ENCODE data around the gene WFDC6.
"Not testable (repeated sequence)": the region's sequence is repeated elsewhere in the genome, so short reads cannot be mapped to it uniquely, and the experiment has no call there.

WFDC6 gene

GRCh38 chr20:45539382-45539781, at the start of gene WFDC6:
WFDC6 (minus strand) TSS chr20:45539482; CDS start chr20:45539407, 75 bp downstream.
- no peak for DNase-seq

DNA sequence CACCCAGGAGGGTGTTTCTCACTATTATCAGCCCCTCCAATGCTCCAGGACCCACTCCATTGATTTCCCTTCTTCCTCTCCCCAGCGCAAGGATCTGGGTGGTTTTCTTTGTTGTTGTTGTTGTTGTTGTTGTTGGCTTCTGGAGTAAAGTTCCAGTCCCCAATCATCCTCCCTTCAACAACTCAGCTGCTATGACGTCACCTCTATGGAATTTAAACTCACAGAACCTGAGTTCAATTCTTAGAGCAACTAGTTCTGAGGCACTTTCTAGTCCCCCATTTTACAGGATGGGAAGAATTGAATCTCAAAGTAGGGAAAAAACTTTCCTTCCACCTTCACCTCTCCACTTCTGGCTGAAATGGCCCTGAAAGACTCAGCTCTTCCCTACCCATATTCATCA, 49.5 kb upstream of the WFDC6 start:
- DNase-seq: no peak

GRCh38 chr20:45585986-45586385, 46.7 kb upstream of the WFDC6 start:
- DNase-seq: not testable (repeated sequence)

DNA sequence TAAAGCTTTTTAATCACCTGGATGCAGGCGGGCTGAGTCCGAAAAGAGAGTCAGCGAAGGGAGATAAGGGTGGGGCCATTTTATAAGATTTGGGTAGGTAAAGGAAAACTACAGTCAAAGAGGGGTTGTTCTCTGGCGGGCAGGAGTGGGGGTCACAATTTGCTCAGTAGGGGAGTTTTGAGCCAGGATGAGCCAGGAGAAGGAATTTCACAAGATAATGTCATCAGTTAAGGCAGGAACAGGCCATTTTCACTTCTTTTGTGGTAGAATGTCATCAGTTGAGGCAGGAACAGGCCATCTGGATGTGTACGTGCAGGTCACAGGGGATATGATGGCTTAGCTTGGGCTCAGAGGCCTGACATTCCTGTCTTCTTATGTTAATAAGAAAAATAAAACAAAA, 45.0 kb upstream of the WFDC6 start:
- not testable (repeated sequence) for DNase-seq

GRCh38 chr20:45583502-45583901, 44.2 kb upstream of the WFDC6 start:
- DNase-seq: no peak

GRCh38 chr20:45581702-45582101, 42.4 kb upstream of the WFDC6 start:
- DNase-seq: no peak

GRCh38 chr20:45579184-45579583, 39.9 kb upstream of the WFDC6 start, which contains the start of gene WFDC8:
WFDC8 (minus strand) TSS chr20:45579284; CDS start chr20:45579247, 37 bp downstream.
- no peak for DNase-seq

GRCh38 chr20:45578231-45578630, 38.9 kb upstream of the WFDC6 start:
- no peak for DNase-seq

DNA sequence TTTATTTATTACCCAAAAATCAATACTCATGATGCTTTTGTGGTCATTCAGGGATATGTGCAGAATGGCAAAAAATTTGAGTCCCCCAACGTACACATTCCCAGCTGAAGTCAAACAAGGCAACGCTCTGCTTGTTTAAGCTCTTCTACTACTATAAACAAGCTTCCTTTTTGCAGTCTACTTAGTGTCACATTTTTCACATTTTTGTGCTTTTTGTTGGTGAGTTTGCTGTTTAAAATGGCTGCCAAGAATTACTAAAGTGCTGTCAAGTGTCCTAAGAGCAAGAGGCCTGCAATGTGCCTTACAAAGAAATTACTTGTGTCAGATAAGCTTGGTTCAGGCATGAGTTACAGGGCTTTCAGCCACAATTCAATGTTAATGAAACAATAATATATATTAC, 37.7 kb upstream of the WFDC6 start:
- DNase-seq: no peak

DNA sequence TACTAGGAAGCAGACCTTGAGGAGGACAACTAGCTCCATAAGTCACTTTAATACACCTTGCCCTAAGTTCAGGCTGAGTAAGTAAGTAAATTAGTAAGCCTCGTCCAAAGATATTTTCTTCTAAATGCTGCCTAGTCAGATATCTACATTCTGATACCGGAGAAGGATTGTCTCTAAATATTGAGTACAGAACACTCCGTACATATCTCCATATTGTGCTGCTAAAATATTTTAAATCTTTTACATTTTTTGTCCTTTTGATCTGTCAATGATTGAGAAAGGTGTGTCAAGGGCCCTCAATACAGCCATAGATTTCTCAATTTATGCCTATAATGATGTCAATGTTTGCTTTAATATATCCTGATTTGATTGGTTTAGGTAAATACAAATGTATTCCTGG, 36.6 kb upstream of the WFDC6 start:
- no peak for DNase-seq

DNA sequence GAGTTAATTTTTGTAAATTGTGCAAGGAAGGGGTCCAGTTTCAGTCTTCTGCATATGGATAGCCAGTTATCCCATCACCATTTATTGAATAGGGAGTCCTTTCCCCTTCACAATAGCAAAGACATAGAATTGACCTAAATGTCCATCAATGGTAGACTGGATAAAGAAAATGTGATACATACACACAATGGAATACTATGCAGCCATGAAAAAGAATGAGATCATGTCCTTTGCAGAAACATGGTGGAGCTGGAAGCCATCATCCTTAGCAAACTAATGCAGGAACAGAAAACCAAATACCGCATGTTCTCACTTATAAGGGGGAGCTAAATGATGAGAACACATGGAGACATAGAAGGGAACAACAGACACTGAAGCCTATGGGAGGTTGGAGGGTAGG, 30.4 kb upstream of the WFDC6 start:
- not testable (repeated sequence) for DNase-seq

GRCh38 chr20:45564760-45565276, 25.5 kb upstream of the WFDC6 start:
- no peak for DNase-seq

GRCh38 chr20:45555198-45555597, 15.9 kb upstream of the WFDC6 start:
- DNase-seq: no peak

GRCh38 chr20:45552456-45552855, 13.2 kb upstream of the WFDC6 start:
- no peak for DNase-seq

DNA sequence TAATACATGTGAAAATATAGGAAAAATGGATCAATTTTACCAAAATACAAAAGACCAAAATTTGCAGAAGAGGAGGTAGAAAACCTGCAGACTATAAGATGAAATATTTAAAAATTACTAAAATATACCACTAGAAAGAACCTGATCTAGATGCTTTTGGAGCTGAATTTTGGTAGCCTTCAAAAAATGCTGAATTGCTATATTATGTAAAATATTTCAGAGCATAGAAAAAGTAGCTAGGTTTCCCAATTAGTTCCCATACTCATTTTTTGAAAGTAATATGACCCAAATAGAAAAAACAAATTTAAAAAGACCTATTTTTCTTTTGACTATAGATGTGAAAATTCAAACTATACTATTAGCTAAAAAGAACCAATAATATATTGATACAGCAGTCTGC, 11.5 kb upstream of the WFDC6 start:
- no peak for DNase-seq

- no peak for DNase-seq
Observed at GRCh38 chr20:45548410-45548809, 9.1 kb upstream of the WFDC6 start.

- no peak for DNase-seq
Observed at GRCh38 chr20:45547206-45547770, 8.0 kb upstream of the WFDC6 start, which contains the start of gene EPPIN. EPPIN (minus strand) TSS chr20:45547401; CDS start chr20:45547357, 44 bp downstream.

- DNase-seq: no peak
Observed at GRCh38 chr20:45545754-45546453, 6.6 kb upstream of the WFDC6 start.

DNA sequence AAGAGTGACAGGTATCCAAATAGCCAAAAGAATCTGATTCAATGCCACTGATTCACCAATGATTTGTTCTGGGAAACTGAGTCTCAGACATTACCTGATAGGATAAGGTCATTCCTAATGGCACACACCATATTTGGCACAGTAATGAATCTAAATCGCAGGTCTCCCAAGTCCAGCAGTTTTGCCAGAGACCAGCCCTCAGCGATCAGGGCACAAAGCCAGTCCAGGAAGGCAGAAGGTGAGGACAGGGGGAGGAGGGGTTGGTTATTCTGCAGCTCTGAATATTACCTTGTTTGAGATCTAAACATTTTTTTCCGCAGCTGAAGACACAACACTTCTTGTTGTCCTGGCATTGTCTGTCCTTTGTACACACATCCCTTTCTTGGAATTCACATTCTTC, 6.1 kb upstream of the WFDC6 start:
- no peak for DNase-seq

DNA sequence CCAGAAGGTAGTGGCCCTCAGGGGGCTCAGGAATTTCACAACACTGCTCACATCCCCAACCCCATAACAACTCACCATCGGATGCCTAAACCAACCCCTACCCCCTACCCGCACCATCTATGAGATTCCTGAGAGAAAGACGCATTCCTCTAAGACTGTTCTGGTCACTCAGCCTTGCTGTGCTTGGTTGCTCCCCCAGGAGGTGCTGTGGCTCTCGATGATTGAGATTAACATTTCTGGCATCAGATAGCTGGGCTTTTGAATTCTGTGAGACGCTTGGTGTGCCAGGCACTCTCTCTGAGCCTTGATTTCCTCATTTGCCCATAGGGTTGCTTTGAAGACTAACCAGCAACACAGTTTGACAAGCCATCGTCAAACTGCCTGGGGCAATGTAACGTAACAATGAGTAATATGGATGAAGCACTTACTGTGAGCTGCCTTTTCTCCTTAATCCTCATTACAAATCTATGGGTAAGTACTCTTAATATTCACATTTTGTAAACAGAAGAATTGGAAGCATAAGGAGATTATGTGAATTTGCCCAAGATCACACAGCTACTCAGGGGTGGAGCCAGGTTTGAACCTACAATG, 978 bp downstream of the WFDC6 start:
- no peak for DNase-seq

GRCh38 chr20:45527294-45527693, 12.0 kb downstream of the WFDC6 start:
- DNase-seq: no peak

DNA sequence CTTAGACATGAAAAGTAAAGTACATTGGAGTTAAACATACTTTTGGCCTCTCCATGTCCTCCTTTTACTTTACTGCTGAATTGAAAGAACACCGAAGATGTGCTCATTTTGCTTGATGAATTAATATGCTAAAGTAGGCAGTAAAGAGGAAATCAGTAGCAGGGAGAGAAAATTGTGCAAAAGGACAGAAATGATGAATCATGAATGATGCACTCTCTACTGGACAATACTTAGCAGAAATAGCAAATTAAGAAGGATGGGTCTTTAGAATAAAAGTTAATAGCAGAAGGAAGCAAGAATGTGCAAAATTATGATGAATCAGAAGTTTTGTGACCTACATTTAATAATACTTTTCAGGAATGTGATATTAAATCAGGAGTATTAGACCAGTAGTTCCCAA, 15.5 kb downstream of the WFDC6 start:
- DNase-seq: no peak

GRCh38 chr20:45518282-45518681, 21.0 kb downstream of the WFDC6 start:
- DNase-seq: no peak
